ENCODE data around the gene RNF214. TPM values are rescaled to one million over a fixed set of nuclear protein-coding genes. Genes with fewer than 3 reads are reported as not detected.

The RNF214 gene
- total and polyA plus RNA-seq, 2 of the 13 experiments (the other 11 are each of a cell fraction or from before 2014, with no cell fraction given), result 10.7 to 12.6 TPM

DNA sequence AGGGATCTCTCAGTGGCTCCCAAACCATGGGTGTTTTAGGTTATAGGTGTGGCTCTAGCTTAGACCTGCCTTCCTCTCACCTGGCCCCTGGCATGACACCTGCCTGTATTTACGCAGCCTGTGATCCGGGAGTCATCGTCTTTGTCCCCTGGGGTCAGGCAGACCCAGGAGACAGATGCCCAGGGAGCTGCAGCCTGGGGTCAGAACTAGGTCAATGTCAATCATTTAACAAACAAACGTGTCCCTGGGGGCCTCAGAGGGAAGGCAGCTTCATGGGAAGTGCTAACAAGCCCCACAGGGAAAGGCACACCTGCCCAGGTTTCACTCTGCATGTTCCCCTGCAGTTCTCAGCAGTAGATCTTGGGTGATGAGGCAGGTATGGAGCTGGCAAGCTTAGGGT, 70.6 kb downstream of the RNF214 start (continued):
- TF ChIP-seq FOXP1 (IDR thresholded peaks at IDR 0.05) (no peak), FOXP1 (CRISPR knock-in tag; IDR thresholded peaks at IDR 0.05) (0 out of 2 replicates have a peak, but pooled peaks have one; percentile 38), KLF16 (CRISPR knock-in tag; IDR thresholded peaks at IDR 0.05) (no peak), ZNF850 (CRISPR knock-in tag; conservative IDR thresholded peaks at IDR 0.05) (no peak), HNF4A (CRISPR knock-in tag; IDR thresholded peaks at IDR 0.05) (peak; percentile 58), PPARG (CRISPR knock-in tag; conservative IDR thresholded peaks at IDR 0.05) (0 out of 2 replicates have a peak, but pooled peaks have one; percentile 45), ETV5 (CRISPR knock-in tag; IDR thresholded peaks at IDR 0.05; ENCODE audit: borderline replicate concordance) (no peak; the same call in 1 of the 2 replicates), SOX6 (IDR thresholded peaks at IDR 0.05) (no peak), SOX6 (CRISPR knock-in tag; IDR thresholded peaks at IDR 0.05) (peak; percentile 60), ZNF101 (CRISPR knock-in tag; IDR thresholded peaks at IDR 0.05; ENCODE audit: borderline replicate concordance, low read depth) (no peak), SKI (IDR thresholded peaks at IDR 0.05; ENCODE audit: partially characterized antibody) (peak; percentile 84), GTF2F1 (IDR thresholded peaks at IDR 0.05; ENCODE audit: low read length) (no peak)

DNA sequence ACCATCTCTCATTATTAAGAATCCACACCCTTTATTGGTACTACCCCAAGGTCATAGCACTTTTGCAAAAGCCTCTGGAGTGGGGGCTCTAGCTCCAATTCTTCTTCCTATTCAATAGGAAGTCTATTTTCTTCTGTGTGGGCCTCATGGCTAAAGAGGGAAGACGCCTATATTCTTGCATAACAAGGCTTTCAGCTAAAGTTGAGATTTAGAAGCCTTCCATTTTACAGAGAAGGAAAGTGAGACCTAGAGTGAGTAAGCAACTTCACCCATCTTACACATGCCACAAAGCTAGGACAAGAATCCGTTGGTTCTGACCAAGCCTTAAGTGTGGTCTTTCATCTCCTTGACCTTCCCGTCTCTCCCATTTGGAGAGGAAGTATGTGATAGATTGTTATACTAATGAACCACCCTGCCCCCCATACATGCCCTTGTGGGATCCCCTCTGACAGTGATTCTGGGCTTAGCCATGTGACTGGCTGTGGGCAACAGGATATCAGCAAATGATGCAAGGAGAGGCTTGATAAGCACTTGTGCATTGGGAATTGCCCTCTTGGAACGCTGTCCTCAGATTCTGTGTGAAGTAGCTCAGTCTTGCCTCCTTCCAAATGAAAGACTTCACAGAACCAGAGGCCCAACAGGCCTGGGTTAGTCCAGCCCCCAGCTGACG, 71.3 kb downstream of the RNF214 start:
- intact Hi-C loops (cut with micrococcal nuclease; ENCODE audit: unreplicated experiment) (no loop called here), in situ Hi-C loops (cut with HindIII; ENCODE audit: extremely low pct_ligation_motif_present, low pct_unique_long_range_greater_than_20kb) (no loop called here)
- WGBS (ENCODE audit: low lambda C conversion rate), result 52% methylated on average over 5 of the region's 5 CpGs
- no peak overlapping the region for H3K4me2 ChIP-seq (ENCODE audit: low read depth, low read length)
- H2AFZ ChIP-seq (ENCODE audit: low read length), result no peak overlapping the region
- H3K79me2 ChIP-seq (ENCODE audit: insufficient read depth, low read length), result no peaks in the 10 kb centered on the region
- ATAC-seq, result no peak
- no peaks in the 10 kb centered on the region for H3K36me3 ChIP-seq (replicated peaks in 1 of 2; ENCODE audit: control insufficient read depth in 1 of 2, insufficient read depth in 2 of 2, low read length in 2 of 2)
- FAIRE-seq, result no peak
- CTCF ChIA-PET (ENCODE audit: low intra/inter-chr PET ratio, low total read pairs), result no interaction called here
- BruUV-seq (replicated peaks), result no TSS peak
- no peaks in the 10 kb centered on the region for H4K20me1 ChIP-seq (ENCODE audit: insufficient read depth, low read length)
- no peaks in the 10 kb centered on the region for H3K9me3 ChIP-seq (ENCODE audit: low read length)
- TF ChIP-seq SSRP1 (CRISPR knock-in tag; IDR thresholded peaks at IDR 0.05), result no peak
- 0 out of 2 replicates have a peak, but pooled peaks have one; percentile 12 for TF ChIP-seq KLF12 (CRISPR knock-in tag; IDR thresholded peaks at IDR 0.05; ENCODE audit: borderline replicate concordance)
- TF ChIP-seq KDM3A (CRISPR knock-in tag; IDR thresholded peaks at IDR 0.05; ENCODE audit: low read depth), result no peak
- no peak for TF ChIP-seq TCF7 (IDR thresholded peaks at IDR 0.05; ENCODE audit: low read depth)
- no peak overlapping the region for H3K9ac ChIP-seq (ENCODE audit: insufficient read depth, low read depth, low read length)
- POLR2A ChIA-PET, result interaction anchor here (1.2 to 7.1 kb wide), 3 partner anchors 11 to 24 kb away, joined by 3 to 62 read pairs (median 33); partner anchors contain the start of genes BACE1 and CEP164
- H3K4me1 ChIP-seq (ENCODE audit: insufficient read depth, low read length), result peaks cover 58% of the 10 kb centered on the region
- H3K27me3 ChIP-seq (ENCODE audit: control insufficient read depth in 1 of 2, insufficient read depth in 2 of 2, low read length in 2 of 2), result no peaks in the 10 kb centered on the region; a peak in 1 of 5 replicates
- no peak overlapping the region for H3K27ac ChIP-seq (ENCODE audit: extremely low read length, insufficient read depth, low read length)
- H3K4me3 ChIP-seq (replicated peaks in 1 of 3; ENCODE audit: insufficient read depth in 1 of 3, low read depth in 2 of 3, low read length in 3 of 3), result no peak overlapping the region
- DNase-seq (ENCODE audit: low spot score), result no peak

All from HepG2 (cell line).